Measurements from ENCODE around the gene CTSF. TPM values are rescaled to one million over a fixed set of nuclear protein-coding genes. Genes with fewer than 3 reads are reported as not detected.

The CTSF gene
- total and polyA plus RNA-seq, 2 of the 13 experiments (the other 11 are each of a cell fraction or from before 2014, with no cell fraction given): not detected

DNA sequence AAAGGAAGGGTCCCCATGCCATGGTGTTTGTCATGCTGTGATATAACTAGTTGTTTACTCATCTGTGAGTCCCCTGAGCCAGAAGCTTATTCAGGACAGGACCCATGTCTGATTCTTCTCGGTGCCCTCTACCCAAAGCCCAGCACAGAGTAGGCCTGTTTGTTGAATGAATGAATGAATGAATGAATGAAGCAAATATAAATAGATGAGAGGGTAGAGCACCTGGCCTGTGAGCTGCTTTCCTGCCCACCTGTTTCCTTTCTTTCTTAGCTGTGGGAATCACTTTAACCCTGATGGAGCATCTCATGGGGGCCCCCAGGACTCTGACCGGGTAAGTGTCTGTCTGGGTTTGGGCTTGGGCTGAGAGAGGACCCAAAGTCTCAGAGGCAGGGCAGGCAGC, 31.8 kb upstream of the CTSF start:
- Histone ChIP-seq H4K20me1 (ENCODE audit: insufficient read depth, low read length) (no peaks in the 10 kb centered on the region), H3K4me1 (ENCODE audit: insufficient read depth, low read length) (peaks cover 18% of the 10 kb centered on the region), H3K9ac (ENCODE audit: insufficient read depth, low read depth, low read length) (no peak overlapping the region), H3K4me2 (ENCODE audit: low read depth, low read length) (no peak overlapping the region), H3K79me2 (ENCODE audit: insufficient read depth, low read length) (no peaks in the 10 kb centered on the region), H3K27me3 (ENCODE audit: control insufficient read depth in 1 of 2, insufficient read depth in 2 of 2, low read length in 2 of 2) (no peaks in the 10 kb centered on the region), H3K27ac (ENCODE audit: extremely low read length, insufficient read depth, low read length) (no peak overlapping the region), H2AFZ (ENCODE audit: low read length) (no peak overlapping the region), H3K4me3 (replicated peaks in 1 of 3; ENCODE audit: insufficient read depth in 1 of 3, low read depth in 2 of 3, low read length in 3 of 3) (no peak overlapping the region), H3K9me3 (ENCODE audit: low read length) (no peaks in the 10 kb centered on the region), H3K36me3 (replicated peaks in 1 of 2; ENCODE audit: control insufficient read depth in 1 of 2, insufficient read depth in 2 of 2, low read length in 2 of 2) (peaks cover 9 to 36% of the 10 kb centered on the region in 2 experiments)
- 95% methylated on average over 2 of the region's 2 CpGs for WGBS (ENCODE audit: low lambda C conversion rate)
- POLR2A ChIA-PET: interaction anchor here (1.5 kb wide), 1 partner anchor 16 kb away, joined by 7 read pairs; the partner anchor contains the start of gene RBM14
- no peak for ATAC-seq
- CTCF ChIA-PET (ENCODE audit: low intra/inter-chr PET ratio, low total read pairs): no interaction called here
- TF ChIP-seq ZNF891 (CRISPR knock-in tag; IDR thresholded peaks at IDR 0.05) (no peak), HDAC2 (CRISPR knock-in tag; IDR thresholded peaks at IDR 0.05) (no peak), REPIN1 (CRISPR knock-in tag; IDR thresholded peaks at IDR 0.05; ENCODE audit: borderline replicate concordance, low read depth) (no peak)
- BruUV-seq (replicated peaks): no TSS peak
- no peak for DNase-seq (ENCODE audit: low spot score)
- intact Hi-C loops (cut with micrococcal nuclease; ENCODE audit: unreplicated experiment): no loop called here
- no peak for FAIRE-seq
- in situ Hi-C loops (cut with HindIII; ENCODE audit: extremely low pct_ligation_motif_present, low pct_unique_long_range_greater_than_20kb): no loop called here

DNA sequence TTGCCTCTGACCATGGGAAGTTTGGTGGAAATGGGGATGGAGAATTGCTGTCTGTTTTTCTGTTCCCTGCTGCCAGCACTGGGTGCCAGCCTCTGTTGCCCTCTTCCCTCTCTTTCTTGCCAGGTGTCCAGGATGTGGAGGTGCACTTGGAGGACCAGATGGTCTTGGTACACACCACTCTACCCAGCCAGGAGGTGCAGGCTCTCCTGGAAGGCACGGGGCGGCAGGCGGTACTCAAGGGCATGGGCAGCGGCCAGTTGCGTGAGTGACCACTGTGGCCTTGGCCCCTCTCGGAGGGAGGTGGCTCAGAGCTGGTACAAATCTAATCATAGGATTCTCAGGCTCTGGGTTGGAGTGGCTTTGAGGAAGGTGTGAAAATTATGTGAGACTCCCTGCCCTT, 30.6 kb upstream of the CTSF start:
- Histone ChIP-seq H3K4me1 (ENCODE audit: insufficient read depth, low read length) (peaks cover 29% of the 10 kb centered on the region), H3K79me2 (ENCODE audit: insufficient read depth, low read length) (no peaks in the 10 kb centered on the region), H3K27me3 (ENCODE audit: control insufficient read depth in 1 of 2, insufficient read depth in 2 of 2, low read length in 2 of 2) (no peaks in the 10 kb centered on the region), H3K4me2 (ENCODE audit: low read depth, low read length) (no peak overlapping the region), H3K36me3 (replicated peaks in 1 of 2; ENCODE audit: control insufficient read depth in 1 of 2, insufficient read depth in 2 of 2, low read length in 2 of 2) (peaks cover 6 to 27% of the 10 kb centered on the region in 2 experiments; a peak in 4 of 5 replicates), H3K4me3 (replicated peaks in 1 of 3; ENCODE audit: insufficient read depth in 1 of 3, low read depth in 2 of 3, low read length in 3 of 3) (no peak overlapping the region), H2AFZ (ENCODE audit: low read length) (no peak overlapping the region), H3K9me3 (ENCODE audit: low read length) (no peaks in the 10 kb centered on the region), H3K9ac (ENCODE audit: insufficient read depth, low read depth, low read length) (no peak overlapping the region), H3K27ac (ENCODE audit: extremely low read length, insufficient read depth, low read length) (no peak overlapping the region), H4K20me1 (ENCODE audit: insufficient read depth, low read length) (no peaks in the 10 kb centered on the region)
- intact Hi-C loops (cut with micrococcal nuclease; ENCODE audit: unreplicated experiment): no loop called here
- in situ Hi-C loops (cut with HindIII; ENCODE audit: extremely low pct_ligation_motif_present, low pct_unique_long_range_greater_than_20kb): no loop called here
- no CpG with 5 or more reads among the region's 6 CpGs for WGBS (ENCODE audit: low lambda C conversion rate)
- ATAC-seq (no peak), DNase-seq (ENCODE audit: low spot score) (no peak), FAIRE-seq (no peak)
- CTCF ChIA-PET (ENCODE audit: low intra/inter-chr PET ratio, low total read pairs): no interaction called here
- TF ChIP-seq ZSCAN25 (CRISPR knock-in tag; IDR thresholded peaks at IDR 0.05): no peak
- TF ChIP-seq PRPF4 (IDR thresholded peaks at IDR 0.05; ENCODE audit: low read depth, low read length, poor library complexity, severe bottlenecking): no peak
- TF ChIP-seq AKAP8 (CRISPR knock-in tag; IDR thresholded peaks at IDR 0.05): no peak
- TF ChIP-seq ZNF550 (CRISPR knock-in tag; IDR thresholded peaks at IDR 0.05; ENCODE audit: borderline replicate concordance): no peak
- BruUV-seq (replicated peaks): no TSS peak
- POLR2A ChIA-PET: interaction anchor here (1.5 kb wide), 1 partner anchor 18 kb away, joined by 7 read pairs; the partner anchor contains the start of gene RBM14
